GM06990 (cell line): ENCODE results near the gene SLC6A17.

ENCODE experiments used
- DNase-seq: peaks from one replicate; pipeline ENCODE4 v3.0.0-alpha.2; 2011; ENCODE audit not compliant: insufficient read length; ENCODE audit errors: extremely low read depth
- H3K27me3 ChIP-seq: replicated peaks from 2 replicates; pipeline ENCODE4 v1.6.0; 2011; ENCODE audit warnings: low read length; ENCODE audit not compliant: control insufficient read depth, insufficient read depth
- H3K36me3 ChIP-seq: 2 replicates; pipeline ENCODE4 v1.5.1; 2011; ENCODE audit warnings: low read length; ENCODE audit not compliant: control insufficient read depth, insufficient read depth
- H3K4me3 ChIP-seq: replicated peaks from 2 replicates; pipeline ENCODE4 v1.5.1; 2011; ENCODE audit warnings: low read depth, mild to moderate bottlenecking, control low read depth, low read length
- CTCF ChIP-seq: IDR thresholded peaks from 2 replicates; pipeline ENCODE4 v1.5.1; 2011; ENCODE audit warnings: low read length, control low read depth, mild to moderate bottlenecking, inconsistent platforms; ENCODE audit not compliant: insufficient read depth, poor library complexity, severe bottlenecking

SLC6A17 gene

GRCh38 chr1:110192541-110192940 is 42.2 kb downstream of the SLC6A17 start:
- no peak overlapping the region for H3K4me3 ChIP-seq
- peaks cover 6% of the 10 kb centered on the region for H3K27me3 ChIP-seq
- no peaks in the 10 kb centered on the region for H3K36me3 ChIP-seq
- no peak for DNase-seq
- no peak for TF ChIP-seq CTCF

GRCh38 chr1:110195196-110195595 is 44.9 kb downstream of the SLC6A17 start:
- Histone ChIP-seq H3K27me3 (peaks cover 2% of the 10 kb centered on the region; the same call in 1 of the 2 replicates), H3K36me3 (no peaks in the 10 kb centered on the region), H3K4me3 (no peak overlapping the region)
- DNase-seq = no peak
- no peak for TF ChIP-seq CTCF

GRCh38 chr1:110196917-110197765 is 46.8 kb downstream of the SLC6A17 start:
- H3K4me3 ChIP-seq = no peak overlapping the region
- no peaks in the 10 kb centered on the region for H3K36me3 ChIP-seq
- DNase-seq = no peak
- TF ChIP-seq CTCF = peak; percentile 98
- H3K27me3 ChIP-seq = 0 out of 2 replicates have a peak, but pooled peaks cover 2% of the 10 kb centered on the region

- no peaks in the 10 kb centered on the region for H3K27me3 ChIP-seq
Observed at GRCh38 chr1:110197905-110198629, 47.8 kb downstream of the SLC6A17 start.

GRCh38 chr1:110198746-110199145 is 48.5 kb downstream of the SLC6A17 start:
- DNase-seq = no peak
- no peak for TF ChIP-seq CTCF

More at GRCh38 chr1:110197905-110198629, 47.8 kb downstream of the SLC6A17 start:
- DNase-seq = no peak
- Histone ChIP-seq H3K4me3 (no peak overlapping the region), H3K36me3 (no peaks in the 10 kb centered on the region)
- no peak for TF ChIP-seq CTCF

More at GRCh38 chr1:110198746-110199145, 48.5 kb downstream of the SLC6A17 start:
- H3K27me3 ChIP-seq = no peaks in the 10 kb centered on the region
- H3K36me3 ChIP-seq = no peaks in the 10 kb centered on the region
- H3K4me3 ChIP-seq = no peak overlapping the region
